ENCODE results near the gene PRLHR. TPM values are rescaled to one million over a fixed set of nuclear protein-coding genes. Genes with fewer than 3 reads are reported as not detected.

PRLHR gene
- total RNA-seq, 2 donors from 2014 or later: not detected

GRCh38 chr10:118567701-118568248 is 27.7 kb downstream of the PRLHR start:
- intact Hi-C loops (cut with DNase I): loop anchor here (5.0 to 10.0 kb wide), 3 partner anchors 155 to 740 kb away; no protein-coding TSS in a partner anchor
- no peak for DNase-seq (ENCODE audit: low spot score)

GRCh38 chr10:118566911-118567310 is 28.5 kb downstream of the PRLHR start:
- intact Hi-C loops (cut with DNase I): loop anchor here (5.0 to 10.0 kb wide), 3 partner anchors 155 to 740 kb away; no protein-coding TSS in a partner anchor
- no peak for DNase-seq (ENCODE audit: low spot score)

GRCh38 chr10:118565301-118566075 is 30.0 kb downstream of the PRLHR start:
- DNase-seq (ENCODE audit: low spot score): no peak
- intact Hi-C loops (cut with DNase I): loop anchor here (5.0 to 10.0 kb wide), 3 partner anchors 157 to 738 kb away; no protein-coding TSS in a partner anchor

DNA sequence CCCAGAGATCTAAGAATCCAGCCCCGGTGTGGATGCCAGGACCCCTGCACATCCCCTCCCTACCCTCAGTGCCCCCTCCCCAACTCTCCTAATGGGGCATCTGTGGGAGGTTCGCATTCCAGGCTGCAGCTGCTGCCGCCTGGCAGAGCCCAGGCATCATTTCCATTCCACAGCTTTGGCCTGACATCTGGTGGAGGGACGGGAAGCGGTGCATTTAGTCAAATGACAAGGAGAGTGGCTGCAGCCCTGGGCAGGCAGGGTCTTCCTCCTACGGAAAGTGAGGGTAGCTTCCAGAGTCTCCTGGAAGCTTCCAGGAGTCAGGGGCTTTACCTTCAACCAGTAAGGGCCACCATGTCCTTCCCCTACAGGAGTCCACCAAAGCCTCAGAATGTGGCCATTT is 30.8 kb downstream of the PRLHR start:
- DNase-seq (ENCODE audit: low spot score): no peak
- intact Hi-C loops (cut with DNase I): loop anchor here (5.0 to 10.0 kb wide), 3 partner anchors 158 to 737 kb away; no protein-coding TSS in a partner anchor

DNA sequence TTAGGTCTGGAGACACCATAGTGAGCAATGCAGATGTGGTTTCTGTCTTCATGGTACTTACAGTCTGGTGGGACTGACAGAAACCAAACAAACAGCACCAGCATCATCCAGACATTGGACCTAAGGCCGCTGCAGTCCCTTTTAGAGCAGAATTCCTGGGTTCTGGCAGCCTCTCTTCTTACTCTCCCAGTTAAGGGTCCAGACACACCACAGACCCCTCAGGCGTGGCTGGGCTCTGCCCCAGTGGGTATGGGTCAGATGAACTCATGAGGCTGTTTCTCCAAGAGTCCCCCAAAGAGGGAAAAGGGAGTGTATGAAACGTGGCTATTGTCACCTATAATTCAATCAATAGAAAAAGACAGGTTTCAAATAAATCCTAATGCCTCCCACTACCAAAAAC is 31.3 kb downstream of the PRLHR start:
- no peak for DNase-seq (ENCODE audit: low spot score)
- intact Hi-C loops (cut with DNase I): loop anchor here in 1 of 2 donors (10.0 kb wide), 1 partner anchor 161 kb away; no protein-coding TSS in a partner anchor

GRCh38 chr10:118563373-118563890 is 32.0 kb downstream of the PRLHR start:
- intact Hi-C loops (cut with DNase I): loop anchor here in 1 of 2 donors (10.0 kb wide), 1 partner anchor 161 kb away; no protein-coding TSS in a partner anchor
- no peak for DNase-seq (ENCODE audit: low spot score)

DNA sequence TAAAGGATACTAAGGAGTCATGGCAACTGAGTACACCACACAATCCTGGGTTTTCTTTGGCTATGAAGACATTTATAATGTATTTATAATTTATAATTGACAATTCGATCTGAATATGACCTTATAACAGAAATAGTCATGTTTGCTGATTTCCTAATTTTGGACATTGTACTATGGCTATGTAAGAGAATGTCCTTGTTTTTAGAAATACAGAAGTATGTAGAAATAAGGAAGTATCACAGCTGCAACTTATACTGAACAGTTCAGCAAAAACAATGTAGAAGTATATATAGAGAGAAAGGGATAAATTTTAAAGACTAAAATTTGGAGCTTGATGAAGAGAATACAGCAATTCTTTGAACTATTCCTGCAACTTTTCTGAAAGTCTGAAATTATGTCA is 32.6 kb downstream of the PRLHR start:
- intact Hi-C loops (cut with DNase I): loop anchor here in 1 of 2 donors (10.0 kb wide), 1 partner anchor 162 kb away; no protein-coding TSS in a partner anchor

DNA sequence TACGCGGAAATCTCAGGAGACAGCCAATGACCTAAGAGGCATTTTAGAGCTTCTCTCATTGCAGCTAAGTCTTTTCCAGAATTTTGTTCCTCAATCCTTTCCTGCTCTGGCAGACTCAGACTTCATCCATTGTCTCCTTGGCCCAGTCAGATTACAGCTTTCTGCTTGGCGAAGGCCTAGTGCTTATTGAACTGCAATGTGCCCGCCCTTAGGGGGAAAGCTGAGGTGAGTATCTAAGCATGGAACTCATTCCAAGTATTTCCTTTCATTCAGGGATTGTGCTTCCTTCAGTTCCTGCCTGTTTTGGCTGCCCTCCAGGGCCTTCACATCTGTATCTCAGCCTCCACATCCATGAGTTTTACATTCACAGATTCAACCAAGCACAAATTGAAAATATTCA is 37.5 kb downstream of the PRLHR start:
- intact Hi-C loops (cut with DNase I): loop anchor here in 1 of 2 donors (10.0 kb wide), 1 partner anchor 1633 kb away; no protein-coding TSS in a partner anchor

More for the DNA sequence above, 32.6 kb downstream of the PRLHR start:
- no peak for DNase-seq (ENCODE audit: low spot score)

GRCh38 chr10:118551535-118552100 is 43.8 kb downstream of the PRLHR start:
- DNase-seq (ENCODE audit: low spot score): no peak
- intact Hi-C loops (cut with DNase I): loop anchor here in 1 of 2 donors (10.0 kb wide), 1 partner anchor 1627 kb away; no protein-coding TSS in a partner anchor

More for the DNA sequence above, 37.5 kb downstream of the PRLHR start:
- DNase-seq (ENCODE audit: low spot score): no peak

DNA sequence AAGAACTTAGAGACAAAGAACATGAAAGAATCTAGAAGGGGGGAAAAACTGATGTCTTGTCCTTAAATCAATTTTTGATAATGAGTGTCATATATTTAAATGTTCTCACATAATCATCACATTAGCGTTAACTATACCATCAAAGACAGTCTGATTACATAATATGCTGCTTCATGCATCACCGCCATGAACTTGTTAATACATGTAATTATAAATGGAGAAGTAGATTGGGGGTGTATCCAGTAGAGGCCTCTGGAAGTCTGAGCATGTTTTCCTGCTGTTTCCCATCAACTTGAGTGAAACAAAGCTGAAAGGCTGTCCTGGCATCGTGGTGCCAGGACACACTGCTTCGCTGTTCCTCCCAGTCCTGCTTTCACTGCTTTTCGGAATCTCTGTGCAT is 48.2 kb downstream of the PRLHR start:
- DNase-seq (ENCODE audit: low spot score): no peak
- intact Hi-C loops (cut with DNase I): no loop called here

GRCh38 chr10:118546479-118546878 is 49.0 kb downstream of the PRLHR start:
- intact Hi-C loops (cut with DNase I): no loop called here

GRCh38 chr10:118545381-118545780 is 50.1 kb downstream of the PRLHR start:
- intact Hi-C loops (cut with DNase I): no loop called here
- DNase-seq (ENCODE audit: low spot score): no peak

More at GRCh38 chr10:118546479-118546878, 49.0 kb downstream of the PRLHR start:
- no peak for DNase-seq (ENCODE audit: low spot score)

- intact Hi-C loops (cut with DNase I): no loop called here
- DNase-seq (ENCODE audit: low spot score): no peak
Measured at GRCh38 chr10:118544401-118544948, 51.0 kb downstream of the PRLHR start.

DNA sequence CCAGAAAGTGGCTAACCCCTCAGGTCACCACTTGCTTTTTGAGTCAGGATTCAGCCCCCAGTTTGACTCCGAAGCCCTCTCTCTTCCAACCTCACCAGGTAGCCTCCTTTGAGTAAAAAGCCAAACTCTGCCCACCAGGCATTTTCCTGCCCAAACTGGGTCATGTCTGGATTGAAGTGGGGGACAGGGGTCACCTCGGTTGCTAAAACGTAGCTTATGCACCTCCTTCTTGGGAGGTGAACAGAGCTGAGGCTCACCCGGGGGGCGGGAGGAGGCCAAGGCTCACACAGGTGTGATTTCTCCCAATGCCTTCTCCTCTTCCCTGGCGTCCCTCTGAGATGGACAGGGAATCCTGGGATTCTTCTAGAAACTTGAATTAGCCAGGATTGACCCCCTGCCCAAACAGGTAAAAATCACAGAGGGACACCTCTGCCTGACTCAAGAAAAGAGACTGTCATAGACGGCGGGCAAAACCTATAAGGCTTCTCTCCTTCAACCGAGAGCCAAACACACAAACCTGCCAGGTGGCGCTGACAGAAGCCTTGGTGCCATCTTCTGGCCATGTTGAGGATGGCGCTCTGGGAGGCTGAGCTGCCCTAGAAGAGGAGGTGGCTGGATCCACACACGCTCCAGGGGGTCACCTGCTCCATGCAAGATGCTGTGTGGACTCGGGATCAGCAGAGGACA is 51.6 kb downstream of the PRLHR start:
- no peak for DNase-seq (ENCODE audit: low spot score)
- intact Hi-C loops (cut with DNase I): no loop called here

DNA sequence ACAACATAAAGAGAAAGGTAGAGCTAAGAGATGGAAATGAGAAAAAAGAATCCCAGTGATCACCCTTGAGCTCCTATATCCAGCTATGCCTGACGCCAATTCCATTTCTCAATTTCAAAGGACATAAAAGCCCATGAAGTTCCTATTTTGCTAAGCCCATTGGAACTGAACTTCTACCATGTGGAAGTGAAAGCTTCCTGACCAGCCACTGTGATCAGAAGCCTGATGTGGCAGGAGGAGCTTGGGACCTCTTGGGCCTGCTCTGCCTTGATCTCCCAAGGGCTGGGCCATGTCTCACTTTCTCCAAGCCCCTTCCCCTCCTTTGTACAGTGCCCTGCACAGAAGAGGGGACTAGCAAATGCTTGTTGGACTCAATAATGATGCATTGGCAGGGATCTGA is 52.7 kb downstream of the PRLHR start:
- intact Hi-C loops (cut with DNase I): no loop called here
- DNase-seq (ENCODE audit: low spot score): no peak

GRCh38 chr10:118542205-118542604 is 53.2 kb downstream of the PRLHR start:
- no peak for DNase-seq (ENCODE audit: low spot score)
- intact Hi-C loops (cut with DNase I): no loop called here

- DNase-seq (ENCODE audit: low spot score): no peak
- intact Hi-C loops (cut with DNase I): no loop called here
Measured at GRCh38 chr10:118541718-118542117, 53.7 kb downstream of the PRLHR start.

All from posterior vena cava (tissue), 2 donors.